HL-60 (cell line): Measurements from ENCODE around the gene ATAD1.

ENCODE experiments used
- DNase-seq, 2 experiments: peaks; one replicate each; pipeline ENCODE4 v3.0.0-alpha.2; 2010 to 2020; ENCODE audit warnings: low read depth in 1 of 2, low spot score in 1 of 2
- H3K27ac ChIP-seq: fragments of 250-450 bp; sonication (Bioruptor Pico); replicated peaks from 2 replicates; pipeline ENCODE4 v1.5.1; 2020; ENCODE audit warnings: mild to moderate bottlenecking, moderate library complexity
- H3K27me3 ChIP-seq: fragments of 250-450 bp; sonication (Bioruptor Pico); 2 replicates; pipeline ENCODE4 v1.5.1; 2021; ENCODE audit warnings: mild to moderate bottlenecking, moderate library complexity; ENCODE audit not compliant: insufficient read depth, poor library complexity, severe bottlenecking
- H3K4me3 ChIP-seq: replicated peaks from 2 replicates; pipeline ENCODE4 v1.5.1; 2011; ENCODE audit warnings: mild to moderate bottlenecking, control low read depth, low read length; ENCODE audit not compliant: insufficient read depth
- CTCF ChIP-seq: IDR thresholded peaks from one replicate; pipeline ENCODE4 v1.5.1; 2011; ENCODE audit warnings: low read length, control low read depth, inconsistent platforms; ENCODE audit not compliant: insufficient read depth
- GABPA ChIP-seq: IDR thresholded peaks from 2 replicates; pipeline ENCODE4 v1.6.1; 2012; ENCODE audit warnings: low read depth
- POLR2AphosphoS5 ChIP-seq: IDR thresholded peaks from 2 replicates; pipeline ENCODE4 v1.6.1; 2012; ENCODE audit warnings: low read depth
- SPI1 ChIP-seq: IDR thresholded peaks from 2 replicates; pipeline ENCODE4 v1.6.1; 2012; ENCODE audit warnings: low read depth, mild to moderate bottlenecking, borderline replicate concordance
- TF ChIP-seq, protein P1 (sequence below): IDR thresholded peaks from 2 replicates; pipeline ENCODE4 v1.6.1; 2012; ENCODE audit warnings: low read depth; ENCODE audit not compliant: insufficient replicate concordance

ATAD1 gene

GRCh38 chr10:87757685-87758084 lies 60.3 kb downstream of the ATAD1 start:
- no peak for DNase-seq
- no peak overlapping the region for H3K4me3 ChIP-seq
- no peak overlapping the region for H3K27ac ChIP-seq
- H3K27me3 ChIP-seq = no peaks in the 10 kb centered on the region
- TF ChIP-seq SPI1 (no peak), GABPA (no peak), CTCF (no peak), POLR2AphosphoS5 (no peak)
- TF ChIP-seq, protein P1, sequence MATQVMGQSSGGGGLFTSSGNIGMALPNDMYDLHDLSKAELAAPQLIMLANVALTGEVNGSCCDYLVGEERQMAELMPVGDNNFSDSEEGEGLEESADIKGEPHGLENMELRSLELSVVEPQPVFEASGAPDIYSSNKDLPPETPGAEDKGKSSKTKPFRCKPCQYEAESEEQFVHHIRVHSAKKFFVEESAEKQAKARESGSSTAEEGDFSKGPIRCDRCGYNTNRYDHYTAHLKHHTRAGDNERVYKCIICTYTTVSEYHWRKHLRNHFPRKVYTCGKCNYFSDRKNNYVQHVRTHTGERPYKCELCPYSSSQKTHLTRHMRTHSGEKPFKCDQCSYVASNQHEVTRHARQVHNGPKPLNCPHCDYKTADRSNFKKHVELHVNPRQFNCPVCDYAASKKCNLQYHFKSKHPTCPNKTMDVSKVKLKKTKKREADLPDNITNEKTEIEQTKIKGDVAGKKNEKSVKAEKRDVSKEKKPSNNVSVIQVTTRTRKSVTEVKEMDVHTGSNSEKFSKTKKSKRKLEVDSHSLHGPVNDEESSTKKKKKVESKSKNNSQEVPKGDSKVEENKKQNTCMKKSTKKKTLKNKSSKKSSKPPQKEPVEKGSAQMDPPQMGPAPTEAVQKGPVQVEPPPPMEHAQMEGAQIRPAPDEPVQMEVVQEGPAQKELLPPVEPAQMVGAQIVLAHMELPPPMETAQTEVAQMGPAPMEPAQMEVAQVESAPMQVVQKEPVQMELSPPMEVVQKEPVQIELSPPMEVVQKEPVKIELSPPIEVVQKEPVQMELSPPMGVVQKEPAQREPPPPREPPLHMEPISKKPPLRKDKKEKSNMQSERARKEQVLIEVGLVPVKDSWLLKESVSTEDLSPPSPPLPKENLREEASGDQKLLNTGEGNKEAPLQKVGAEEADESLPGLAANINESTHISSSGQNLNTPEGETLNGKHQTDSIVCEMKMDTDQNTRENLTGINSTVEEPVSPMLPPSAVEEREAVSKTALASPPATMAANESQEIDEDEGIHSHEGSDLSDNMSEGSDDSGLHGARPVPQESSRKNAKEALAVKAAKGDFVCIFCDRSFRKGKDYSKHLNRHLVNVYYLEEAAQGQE = no peak

GRCh38 chr10:87753995-87754866 lies 63.8 kb downstream of the ATAD1 start:
- H3K27ac ChIP-seq = no peak overlapping the region
- no peak overlapping the region for H3K4me3 ChIP-seq
- no peaks in the 10 kb centered on the region for H3K27me3 ChIP-seq
- DNase-seq = no peak
- no peak for TF ChIP-seq SPI1
- TF ChIP-seq, protein P1 = no peak
- TF ChIP-seq POLR2AphosphoS5 = no peak
- no peak for TF ChIP-seq CTCF

- TF ChIP-seq POLR2AphosphoS5 (no peak), GABPA (no peak), SPI1 (no peak), CTCF (no peak)
- TF ChIP-seq, protein P1 = no peak
- no peak overlapping the region for H3K27ac ChIP-seq
- no peak for DNase-seq
These were observed 65.5 kb downstream of the ATAD1 start for GRCh38 chr10:87752566-87752965.

More at GRCh38 chr10:87752566-87752965, 65.5 kb downstream of the ATAD1 start:
- Histone ChIP-seq H3K4me3 (no peak overlapping the region), H3K27me3 (no peaks in the 10 kb centered on the region)
